Epithelial cell of proximal tubule (primary cell): Measurements from ENCODE around the gene TMPRSS15. TPM values are rescaled to one million over a fixed set of nuclear protein-coding genes. Genes with fewer than 3 reads are reported as not detected.

ENCODE experiments used
- DNase-seq: peaks from one replicate; pipeline ENCODE4 v3.0.0-alpha.2; 2011; ENCODE audit warnings: low read depth
- H3K4me3 ChIP-seq: 2 replicates; pipeline ENCODE4 v1.5.1; 2011; ENCODE audit warnings: low read depth, mild to moderate bottlenecking, low read length
- CTCF ChIP-seq: conservative IDR thresholded peaks from 2 replicates; pipeline ENCODE4 v1.5.1; 2012; ENCODE audit warnings: low read depth, mild to moderate bottlenecking, low read length
- total RNA-seq: library from RNA; depleted of rRNA; stranded (reverse); fragments of >200 nt; gene quantifications from 2 replicates; pipeline ENCODE4 v1.2.3, GENCODE V29; 2015

TMPRSS15 gene
- total RNA-seq, 1 donor from 2014 or later = not detected

- no peak overlapping the region for H3K4me3 ChIP-seq
- no peak for TF ChIP-seq CTCF
- DNase-seq = no peak
Measured at GRCh38 chr21:18350216-18350615, 53.4 kb downstream of the TMPRSS15 start.

- no peak overlapping the region for H3K4me3 ChIP-seq
- no peak for TF ChIP-seq CTCF
- DNase-seq = no peak
Measured at GRCh38 chr21:18349468-18349867, 54.1 kb downstream of the TMPRSS15 start.

- H3K4me3 ChIP-seq = no peak overlapping the region
- TF ChIP-seq CTCF = no peak
- no peak for DNase-seq
Measured at GRCh38 chr21:18340387-18340942, 63.1 kb downstream of the TMPRSS15 start.

- no peak overlapping the region for H3K4me3 ChIP-seq
- DNase-seq = no peak
- no peak for TF ChIP-seq CTCF
Measured at GRCh38 chr21:18335651-18336236, 67.8 kb downstream of the TMPRSS15 start.

- TF ChIP-seq CTCF = no peak
Measured at GRCh38 chr21:18334066-18334465, 69.5 kb downstream of the TMPRSS15 start.

GRCh38 chr21:18318156-18318555 is 85.4 kb downstream of the TMPRSS15 start:
- H3K4me3 ChIP-seq = no peak overlapping the region
- DNase-seq = no peak
- TF ChIP-seq CTCF = no peak

More at GRCh38 chr21:18334066-18334465, 69.5 kb downstream of the TMPRSS15 start:
- H3K4me3 ChIP-seq = no peak overlapping the region
- no peak for DNase-seq

GRCh38 chr21:18298228-18298627 is 105.4 kb downstream of the TMPRSS15 start:
- no peak for DNase-seq
- no peak for TF ChIP-seq CTCF
- H3K4me3 ChIP-seq = no peak overlapping the region
